Loucy (cell line): ENCODE data around the gene B3GALT6.
A peak's percentile ranks its signal among the peaks of the same experiment; 100 is the strongest.

Experiments used
- H2AFZ ChIP-seq: fragments of 200-600 bp; sonication (generic); 2 replicates; pipeline ENCODE4 v1.6.0; 2016; ENCODE audit warnings: antibody characterized with exemption, mild to moderate bottlenecking, low read length, moderate library complexity
- H3F3A ChIP-seq: fragments of 200-600 bp; 2 replicates; pipeline ENCODE4 v1.6.0; 2016; ENCODE audit warnings: antibody characterized with exemption, low read depth, mild to moderate bottlenecking
- H3K27me3 ChIP-seq: fragments of 200-600 bp; sonication (generic); 2 replicates; pipeline ENCODE4 v1.6.1; 2014; ENCODE audit warnings: low read length, mild to moderate bottlenecking; ENCODE audit not compliant: insufficient read depth, poor library complexity, severe bottlenecking
- H3K36me3 ChIP-seq: fragments of 200-600 bp; sonication (generic); 2 replicates; pipeline ENCODE4 v1.6.1; 2016; ENCODE audit warnings: low read length; ENCODE audit not compliant: insufficient read depth
- H3K4me1 ChIP-seq: fragments of 200-600 bp; sonication (generic); 2 replicates; pipeline ENCODE4 v1.5.1; 2014; ENCODE audit warnings: low read length, mild to moderate bottlenecking; ENCODE audit not compliant: insufficient read depth, poor library complexity, severe bottlenecking
- H3K4me2 ChIP-seq: fragments of 200-600 bp; sonication (generic); 2 replicates; pipeline ENCODE4 v1.6.0; 2014; ENCODE audit warnings: antibody characterized with exemption, low read length, low read depth, mild to moderate bottlenecking; ENCODE audit not compliant: poor library complexity, severe bottlenecking
- H3K4me3 ChIP-seq: fragments of 200-600 bp; sonication (generic); 2 replicates; pipeline ENCODE4 v1.5.1; 2014; ENCODE audit warnings: low read length, mild to moderate bottlenecking, mixed read lengths; ENCODE audit not compliant: poor library complexity, severe bottlenecking
- H3K79me2 ChIP-seq: fragments of 200-600 bp; sonication (generic); 2 replicates; pipeline ENCODE4 v1.6.1; 2014; ENCODE audit warnings: low read length; ENCODE audit not compliant: insufficient read depth
- H3K9ac ChIP-seq: fragments of 200-600 bp; sonication (generic); 2 replicates; pipeline ENCODE4 v1.6.0; 2014; ENCODE audit warnings: mild to moderate bottlenecking, low read depth, low read length, moderate library complexity; ENCODE audit not compliant: poor library complexity, severe bottlenecking
- H3K9me2 ChIP-seq: fragments of 200-600 bp; sonication (generic); replicated peaks from 2 replicates; pipeline ENCODE4 v1.6.1; 2016; ENCODE audit warnings: low read depth, low read length, mixed read lengths
- H3K9me3 ChIP-seq: fragments of 200-600 bp; sonication (generic); 2 replicates; pipeline ENCODE4 v1.6.1; 2014; ENCODE audit warnings: mild to moderate bottlenecking, antibody characterized with exemption, low read length, low read depth; ENCODE audit not compliant: insufficient read depth
- H4K20me1 ChIP-seq: fragments of 200-600 bp; sonication (generic); 2 replicates; pipeline ENCODE4 v1.6.0; 2014; ENCODE audit warnings: antibody characterized with exemption, low read length, mild to moderate bottlenecking; ENCODE audit not compliant: insufficient read depth, poor library complexity, severe bottlenecking
- EZH2phosphoT487 ChIP-seq: fragments of 200-600 bp; IDR thresholded peaks from 2 replicates; pipeline ENCODE4 v1.6.1; 2018; ENCODE audit warnings: antibody characterized with exemption, mild to moderate bottlenecking, moderate library complexity, borderline replicate concordance
- TF ChIP-seq, protein P1 (sequence below): fragments of 200-600 bp; sonication (generic); conservative IDR thresholded peaks from 2 replicates; pipeline ENCODE4 v1.5.1; 2014; ENCODE audit warnings: mild to moderate bottlenecking, antibody characterized with exemption, low read length

Gene B3GALT6

GRCh38 chr1:1264026-1264425 lies 32.0 kb downstream of the B3GALT6 start:
- H3K36me3 ChIP-seq, result peaks cover 17% of the 10 kb centered on the region; the same call in 1 of the 2 replicates
- no peak for TF ChIP-seq EZH2phosphoT487
- TF ChIP-seq, protein P1, sequence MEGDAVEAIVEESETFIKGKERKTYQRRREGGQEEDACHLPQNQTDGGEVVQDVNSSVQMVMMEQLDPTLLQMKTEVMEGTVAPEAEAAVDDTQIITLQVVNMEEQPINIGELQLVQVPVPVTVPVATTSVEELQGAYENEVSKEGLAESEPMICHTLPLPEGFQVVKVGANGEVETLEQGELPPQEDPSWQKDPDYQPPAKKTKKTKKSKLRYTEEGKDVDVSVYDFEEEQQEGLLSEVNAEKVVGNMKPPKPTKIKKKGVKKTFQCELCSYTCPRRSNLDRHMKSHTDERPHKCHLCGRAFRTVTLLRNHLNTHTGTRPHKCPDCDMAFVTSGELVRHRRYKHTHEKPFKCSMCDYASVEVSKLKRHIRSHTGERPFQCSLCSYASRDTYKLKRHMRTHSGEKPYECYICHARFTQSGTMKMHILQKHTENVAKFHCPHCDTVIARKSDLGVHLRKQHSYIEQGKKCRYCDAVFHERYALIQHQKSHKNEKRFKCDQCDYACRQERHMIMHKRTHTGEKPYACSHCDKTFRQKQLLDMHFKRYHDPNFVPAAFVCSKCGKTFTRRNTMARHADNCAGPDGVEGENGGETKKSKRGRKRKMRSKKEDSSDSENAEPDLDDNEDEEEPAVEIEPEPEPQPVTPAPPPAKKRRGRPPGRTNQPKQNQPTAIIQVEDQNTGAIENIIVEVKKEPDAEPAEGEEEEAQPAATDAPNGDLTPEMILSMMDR, result no peak
- no peak overlapping the region for H2AFZ ChIP-seq
- no peaks in the 10 kb centered on the region for H3K4me1 ChIP-seq
- peaks cover 20% of the 10 kb centered on the region; the same call in 1 of the 2 replicates for H3K79me2 ChIP-seq
- no peak overlapping the region for H3K4me3 ChIP-seq
- H3K9me3 ChIP-seq, result no peaks in the 10 kb centered on the region
- H3K9me2 ChIP-seq, result no peaks in the 10 kb centered on the region
- H3K27me3 ChIP-seq, result no peaks in the 10 kb centered on the region
- H3F3A ChIP-seq, result no peaks in the 10 kb centered on the region
- peaks cover 19% of the 10 kb centered on the region for H4K20me1 ChIP-seq
- H3K9ac ChIP-seq, result no peak overlapping the region
- no peak overlapping the region for H3K4me2 ChIP-seq

- Histone ChIP-seq H3K36me3 (peaks cover 11% of the 10 kb centered on the region; the same call in 1 of the 2 replicates), H3K79me2 (peaks cover 27% of the 10 kb centered on the region), H4K20me1 (peaks cover 21% of the 10 kb centered on the region), H3K9me3 (no peaks in the 10 kb centered on the region), H3K9ac (no peak overlapping the region), H3F3A (no peaks in the 10 kb centered on the region), H3K27me3 (no peaks in the 10 kb centered on the region), H3K4me2 (no peak overlapping the region), H2AFZ (no peak overlapping the region), H3K4me3 (no peak overlapping the region), H3K4me1 (no peaks in the 10 kb centered on the region), H3K9me2 (no peaks in the 10 kb centered on the region)
- TF ChIP-seq, protein P1, result peak; percentile 48
- TF ChIP-seq EZH2phosphoT487, result no peak
These were observed 32.8 kb downstream of the B3GALT6 start for GRCh38 chr1:1264868-1265272.

DNA sequence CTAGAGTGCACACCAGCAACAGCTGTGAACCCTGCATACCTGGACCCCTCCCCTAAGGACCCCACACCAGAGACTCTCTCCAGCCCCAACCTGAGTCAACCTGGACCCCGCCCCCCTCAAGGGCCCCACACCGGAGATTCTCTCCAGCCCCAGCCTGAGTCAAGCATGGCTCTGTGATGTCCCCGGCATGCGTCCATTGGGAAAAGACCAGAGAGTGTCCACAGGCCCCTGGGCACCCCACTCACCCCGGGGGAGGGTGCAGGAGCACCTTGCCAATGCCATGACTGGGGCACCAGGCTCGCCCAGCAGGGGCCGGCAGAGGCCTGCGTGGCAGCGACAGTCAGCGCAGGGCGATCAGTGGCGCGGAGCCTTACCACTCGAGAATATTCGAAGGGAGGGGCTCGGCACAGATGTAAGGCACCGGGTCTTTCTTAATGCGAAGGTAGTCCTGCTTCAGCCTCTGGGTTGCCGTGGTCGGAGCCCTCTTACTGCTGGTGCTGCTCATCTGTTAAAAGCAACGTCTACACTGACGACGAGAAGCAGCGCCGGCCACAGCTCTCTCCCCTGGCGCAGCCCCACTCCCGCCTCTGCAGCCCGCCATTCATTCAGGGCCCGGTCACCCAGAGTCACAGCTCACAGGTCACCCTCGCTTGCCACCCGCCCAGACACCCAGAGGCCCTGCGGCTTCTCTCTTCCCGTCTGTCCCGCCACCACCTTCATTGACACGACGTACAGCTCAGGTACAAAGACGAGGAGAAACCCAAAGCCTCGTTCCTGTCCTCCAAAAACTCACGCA lies 35.6 kb downstream of the B3GALT6 start:
- peaks cover 22% of the 10 kb centered on the region for H3K4me1 ChIP-seq

More for the DNA sequence above, 35.6 kb downstream of the B3GALT6 start:
- Histone ChIP-seq H3K4me2 (no peak overlapping the region), H2AFZ (no peak overlapping the region), H4K20me1 (peaks cover 48% of the 10 kb centered on the region), H3K27me3 (no peaks in the 10 kb centered on the region), H3K9me3 (no peaks in the 10 kb centered on the region), H3F3A (no peaks in the 10 kb centered on the region), H3K79me2 (peaks cover 56% of the 10 kb centered on the region), H3K9me2 (no peaks in the 10 kb centered on the region), H3K4me3 (no peak overlapping the region), H3K36me3 (peaks cover 7% of the 10 kb centered on the region; the same call in 1 of the 2 replicates), H3K9ac (no peak overlapping the region)
- no peak for TF ChIP-seq EZH2phosphoT487
- TF ChIP-seq, protein P1, result no peak
